A673 (cell line): ENCODE data around the gene NUDT15. TPM values are rescaled to one million over a fixed set of nuclear protein-coding genes. Genes with fewer than 3 reads are reported as not detected.

Source experiments
- BruUV-seq: library from RNA; stranded (reverse); fragments of 400-500 nt; replicated peaks from 2 replicates; lab custom pipeline; 2021; lab: Mats Ljungman, UMichigan
- CTCF ChIA-PET: fragments of 300-600 bp; sonication (Branson Sonifier 250); formaldehyde crosslinking; loops from one replicate; lab custom pipeline; 2022; ENCODE audit warnings: antibody characterized with exemption; lab: Charles Lee
- POLR2A ChIA-PET: fragments of 300-600 bp; sonication (Branson Sonifier 250); formaldehyde crosslinking; loops from one replicate; lab custom pipeline; 2022; ENCODE audit warnings: antibody characterized with exemption; ENCODE audit not compliant: low non-redundant PET; lab: Charles Lee
- DNase-seq: peaks from one replicate; pipeline ENCODE4 v3.0.0-alpha.2; 2015; ENCODE audit warnings: low spot score
- H3K27ac ChIP-seq: fragments of 200-600 bp; sonication (generic); 2 replicates; pipeline ENCODE4 v1.5.1; 2016; ENCODE audit warnings: mixed run types, low read depth, mild to moderate bottlenecking, mixed read lengths, antibody characterized with exemption, low read length; ENCODE audit not compliant: poor library complexity, severe bottlenecking
- H3K27me3 ChIP-seq: fragments of 200-600 bp; sonication (generic); replicated peaks from 2 replicates; pipeline ENCODE4 v1.6.1; 2017; ENCODE audit warnings: mixed run types, low read depth, mild to moderate bottlenecking, mixed read lengths, antibody characterized with exemption, low read length; ENCODE audit not compliant: insufficient read depth, poor library complexity
- H3K36me3 ChIP-seq: fragments of 200-600 bp; sonication (generic); 2 replicates; pipeline ENCODE4 v1.6.1; 2016; ENCODE audit warnings: mixed run types, mild to moderate bottlenecking, mixed read lengths, antibody characterized with exemption, low read length; ENCODE audit not compliant: insufficient read depth, poor library complexity, severe bottlenecking
- H3K4me1 ChIP-seq: fragments of 200-600 bp; sonication (generic); 2 replicates; pipeline ENCODE4 v1.6.1; 2017; ENCODE audit warnings: mixed run types, mild to moderate bottlenecking, mixed read lengths, antibody characterized with exemption, low read length; ENCODE audit not compliant: insufficient read depth, poor library complexity, severe bottlenecking
- H3K4me3 ChIP-seq: fragments of 200-600 bp; sonication (generic); 2 replicates; pipeline ENCODE4 v1.5.1; 2016; ENCODE audit warnings: low read depth, mixed run types, mild to moderate bottlenecking, mixed read lengths, low read length; ENCODE audit not compliant: poor library complexity, severe bottlenecking
- H3K9me3 ChIP-seq: fragments of 200-600 bp; sonication (generic); 2 replicates; pipeline ENCODE4 v1.6.1; 2016; ENCODE audit warnings: mixed run types, low read depth, mild to moderate bottlenecking, mixed read lengths, antibody characterized with exemption, low read length; ENCODE audit not compliant: poor library complexity, severe bottlenecking
- EZH2 ChIP-seq: fragments of 200-600 bp; sonication (generic); IDR thresholded peaks from 2 replicates; pipeline ENCODE4 v1.6.1; 2017; ENCODE audit warnings: borderline replicate concordance, low read depth, mild to moderate bottlenecking, mixed read lengths, antibody characterized with exemption, low read length; ENCODE audit not compliant: poor library complexity, severe bottlenecking
- intact Hi-C: fragments of 100-400 bp; cut with micrococcal nuclease; formaldehyde crosslinking; loops from one replicate; pipeline ENCODE4 v1.10.0; 2022; ENCODE audit not compliant: unreplicated experiment
- total RNA-seq: library from RNA; stranded (reverse); gene quantifications from 2 replicates; pipeline ENCODE4 v1.2.3, GENCODE V29; 2021
- TF ChIP-seq, protein P1 (sequence below): fragments of 300-800, 200-600 bp; sonication (generic); conservative IDR thresholded peaks from 2 replicates; pipeline ENCODE4 v1.5.1; 2017; ENCODE audit warnings: low read depth, mild to moderate bottlenecking, antibody characterized with exemption, low read length, moderate library complexity, mixed read lengths

Gene NUDT15
- total RNA-seq, 1 experiment from 2014 or later: 52.2 TPM

DNA sequence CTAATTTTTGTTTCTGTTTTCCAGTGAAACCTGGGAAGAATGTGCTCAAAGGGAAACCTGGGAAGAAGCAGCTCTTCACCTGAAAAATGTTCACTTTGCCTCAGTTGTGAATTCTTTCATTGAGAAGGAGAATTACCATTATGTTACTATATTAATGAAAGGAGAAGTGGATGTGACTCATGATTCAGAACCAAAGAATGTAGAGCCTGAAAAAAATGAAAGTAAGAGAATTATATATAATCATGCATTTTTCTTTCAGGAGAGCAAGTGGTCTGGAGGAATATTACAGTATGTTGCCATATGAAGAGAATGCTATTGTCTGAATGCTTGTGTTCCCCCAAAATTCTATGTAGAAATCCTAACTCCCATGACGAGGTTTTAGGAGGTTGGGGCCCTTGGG, 3.4 kb downstream of the NUDT15 start:
- Histone ChIP-seq H3K27ac (no peak overlapping the region), H3K27me3 (no peaks in the 10 kb centered on the region), H3K36me3 (peaks cover 22% of the 10 kb centered on the region), H3K9me3 (no peaks in the 10 kb centered on the region), H3K4me3 (no peak overlapping the region), H3K4me1 (peaks cover 8% of the 10 kb centered on the region)
- ChIA-PET CTCF (no interaction called here), POLR2A (no interaction called here)
- no peak for DNase-seq
- no peak for TF ChIP-seq EZH2
- TF ChIP-seq, protein P1, sequence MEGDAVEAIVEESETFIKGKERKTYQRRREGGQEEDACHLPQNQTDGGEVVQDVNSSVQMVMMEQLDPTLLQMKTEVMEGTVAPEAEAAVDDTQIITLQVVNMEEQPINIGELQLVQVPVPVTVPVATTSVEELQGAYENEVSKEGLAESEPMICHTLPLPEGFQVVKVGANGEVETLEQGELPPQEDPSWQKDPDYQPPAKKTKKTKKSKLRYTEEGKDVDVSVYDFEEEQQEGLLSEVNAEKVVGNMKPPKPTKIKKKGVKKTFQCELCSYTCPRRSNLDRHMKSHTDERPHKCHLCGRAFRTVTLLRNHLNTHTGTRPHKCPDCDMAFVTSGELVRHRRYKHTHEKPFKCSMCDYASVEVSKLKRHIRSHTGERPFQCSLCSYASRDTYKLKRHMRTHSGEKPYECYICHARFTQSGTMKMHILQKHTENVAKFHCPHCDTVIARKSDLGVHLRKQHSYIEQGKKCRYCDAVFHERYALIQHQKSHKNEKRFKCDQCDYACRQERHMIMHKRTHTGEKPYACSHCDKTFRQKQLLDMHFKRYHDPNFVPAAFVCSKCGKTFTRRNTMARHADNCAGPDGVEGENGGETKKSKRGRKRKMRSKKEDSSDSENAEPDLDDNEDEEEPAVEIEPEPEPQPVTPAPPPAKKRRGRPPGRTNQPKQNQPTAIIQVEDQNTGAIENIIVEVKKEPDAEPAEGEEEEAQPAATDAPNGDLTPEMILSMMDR: no peak
- intact Hi-C loops: no loop called here
- no TSS peak for BruUV-seq

DNA sequence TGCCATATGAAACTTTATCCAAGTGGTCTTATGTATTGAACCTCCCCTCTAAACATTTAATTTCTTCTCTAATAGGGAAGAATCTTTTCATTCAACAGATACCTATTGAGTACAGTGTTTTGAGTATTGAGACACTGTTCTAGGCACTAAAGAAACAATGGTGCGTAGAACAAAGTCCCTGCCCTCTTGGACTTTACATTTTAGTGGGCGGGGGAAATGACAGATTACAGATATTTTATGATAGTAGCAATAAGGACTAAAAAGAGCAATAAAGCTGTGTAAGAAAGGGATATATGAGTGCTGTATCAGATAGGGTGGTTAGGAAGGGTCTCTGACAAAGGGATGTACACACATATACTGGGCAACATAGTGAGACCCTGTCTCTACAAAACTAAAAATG, 5.4 kb downstream of the NUDT15 start:
- ChIA-PET POLR2A (no interaction called here), CTCF (no interaction called here)
- TF ChIP-seq EZH2: no peak
- TF ChIP-seq, protein P1: no peak

DNA sequence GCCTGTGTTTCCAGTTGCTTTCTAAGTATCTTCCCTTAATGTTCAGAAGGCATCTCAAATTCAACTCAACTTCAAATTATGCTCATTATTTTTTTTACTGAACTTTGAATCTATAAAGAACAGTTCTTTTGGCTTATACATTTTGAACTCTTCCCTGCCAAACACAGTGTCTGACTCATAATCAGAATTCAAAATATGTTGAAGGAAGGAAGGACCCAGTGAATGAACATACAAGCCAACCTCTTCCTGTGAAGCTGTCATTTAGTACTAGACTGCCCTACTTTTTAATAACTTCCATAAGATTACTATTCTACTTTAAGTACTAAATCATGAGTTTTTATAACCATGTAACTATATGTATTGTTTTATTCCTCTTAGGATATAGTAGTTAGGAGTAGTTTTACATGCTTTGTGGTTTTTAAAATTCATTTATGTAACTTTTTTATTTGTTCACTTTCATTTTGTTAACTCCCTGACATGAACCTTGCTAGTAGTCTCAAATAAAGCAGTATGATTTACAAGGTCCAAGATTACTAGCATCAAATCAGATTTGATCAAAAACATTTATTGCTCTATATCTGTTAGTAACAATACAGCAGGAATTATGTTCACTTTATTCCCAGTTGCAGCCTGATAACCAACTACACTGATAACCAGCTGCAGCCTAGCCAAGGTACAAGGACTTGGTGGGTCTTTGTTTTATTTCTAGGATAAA, 6.4 kb downstream of the NUDT15 start:
- intact Hi-C loops: no loop called here
- no peak for DNase-seq
- CTCF ChIA-PET: no interaction called here
- H3K9me3 ChIP-seq: no peaks in the 10 kb centered on the region
- POLR2A ChIA-PET: no interaction called here
- H3K27ac ChIP-seq: no peak overlapping the region
- TF ChIP-seq EZH2: no peak
- TF ChIP-seq, protein P1: no peak
- peaks cover 28% of the 10 kb centered on the region for H3K36me3 ChIP-seq
- no TSS peak for BruUV-seq
- no peaks in the 10 kb centered on the region for H3K27me3 ChIP-seq
- H3K4me3 ChIP-seq: no peak overlapping the region
- no peaks in the 10 kb centered on the region for H3K4me1 ChIP-seq

More for the DNA sequence above, 5.4 kb downstream of the NUDT15 start:
- no peaks in the 10 kb centered on the region for H3K9me3 ChIP-seq
- H3K27me3 ChIP-seq: no peaks in the 10 kb centered on the region
- H3K36me3 ChIP-seq: peaks cover 28% of the 10 kb centered on the region
- DNase-seq: no peak
- intact Hi-C loops: no loop called here
- no peak overlapping the region for H3K27ac ChIP-seq
- BruUV-seq: no TSS peak
- H3K4me3 ChIP-seq: no peak overlapping the region
- H3K4me1 ChIP-seq: no peaks in the 10 kb centered on the region
